IMR-90 (cell line): ENCODE data around the gene KYAT1. TPM values are rescaled to one million over a fixed set of nuclear protein-coding genes. Genes with fewer than 3 reads are reported as not detected.

Experiments used
- ATAC-seq: fragments of 200-7000 bp; cut with Tn5 transposase; 2 replicates; pipeline ENCODE4 v1.9.1; 2020; ENCODE audit warnings: low read depth, mild to moderate bottlenecking, moderate library complexity
- BruUV-seq: library from RNA; stranded (reverse); fragments of 400-500 nt; replicated peaks from 2 replicates; lab custom pipeline; 2021; lab: Mats Ljungman, UMichigan
- CTCF ChIA-PET: fragments of 300-600 bp; formaldehyde crosslinking; extraction: SDS; loops from one replicate; lab custom pipeline; 2021; ENCODE audit warnings: antibody characterized with exemption; lab: Yijun Ruan, JAX
- POLR2A ChIA-PET: fragments of 300-600 bp; sonication (Branson Sonifier 250); formaldehyde crosslinking; loops from one replicate; lab custom pipeline; 2022; ENCODE audit warnings: antibody characterized with exemption; ENCODE audit not compliant: unreplicated experiment; lab: Charles Lee
- DNase-seq: peaks from one replicate; pipeline ENCODE4 v3.0.0; 2013
- H2AFZ ChIP-seq: replicated peaks from 2 replicates; pipeline ENCODE3; 2013; ENCODE audit warnings: low read length, mild to moderate bottlenecking; ENCODE audit not compliant: poor library complexity
- H2AK5ac ChIP-seq: 2 replicates; pipeline ENCODE4 v1.6.1; 2013; ENCODE audit warnings: low read depth, low read length, inconsistent platforms
- H2AK9ac ChIP-seq: replicated peaks from 2 replicates; pipeline ENCODE3; 2013; ENCODE audit warnings: mild to moderate bottlenecking, low read depth, low read length, moderate library complexity; ENCODE audit not compliant: poor library complexity
- H2BK120ac ChIP-seq: 2 replicates; pipeline ENCODE4 v1.6.1; 2013; ENCODE audit warnings: low read depth, low read length, inconsistent platforms
- H2BK15ac ChIP-seq: 3 replicates; pipeline ENCODE4 v1.6.1; 2013; ENCODE audit warnings: low read depth, low read length, inconsistent platforms
- H2BK20ac ChIP-seq: 2 replicates; pipeline ENCODE4 v1.6.1; 2013; ENCODE audit warnings: low read depth, mild to moderate bottlenecking, inconsistent platforms, low read length, moderate library complexity
- H2BK5ac ChIP-seq: 2 replicates; pipeline ENCODE4 v1.6.1; 2013; ENCODE audit warnings: mild to moderate bottlenecking, low read depth, low read length, inconsistent platforms; ENCODE audit not compliant: poor library complexity, severe bottlenecking
- H3K14ac ChIP-seq: replicated peaks from 2 replicates; pipeline ENCODE4 v1.6.1; 2013; ENCODE audit warnings: low read depth, low read length, inconsistent platforms
- H3K18ac ChIP-seq: 2 replicates; pipeline ENCODE4 v1.6.1; 2013; ENCODE audit warnings: low read depth, low read length, control low read depth
- H3K23ac ChIP-seq: 2 replicates; pipeline ENCODE4 v1.6.1; 2013; ENCODE audit warnings: low read depth, low read length, inconsistent platforms
- H3K27ac ChIP-seq: 2 replicates; pipeline ENCODE4 v1.5.1; 2013; ENCODE audit warnings: mild to moderate bottlenecking, control low read depth, low read length; ENCODE audit not compliant: insufficient read depth
- H3K27me3 ChIP-seq: 2 replicates; pipeline ENCODE4 v1.6.1; 2013; ENCODE audit warnings: low read length; ENCODE audit not compliant: control insufficient read depth, insufficient read depth
- H3K36me3 ChIP-seq: 2 replicates; pipeline ENCODE4 v1.6.1; 2013; ENCODE audit warnings: low read length, mixed read lengths; ENCODE audit not compliant: control insufficient read depth, insufficient read depth
- H3K4ac ChIP-seq: 2 replicates; pipeline ENCODE4 v1.6.1; 2013; ENCODE audit warnings: low read depth, low read length, inconsistent platforms
- H3K4me1 ChIP-seq: 2 replicates; pipeline ENCODE4 v1.6.1; 2013; ENCODE audit warnings: low read length, mixed read lengths; ENCODE audit not compliant: control insufficient read depth, insufficient read depth
- H3K4me2 ChIP-seq: 2 replicates; pipeline ENCODE4 v1.6.1; 2013; ENCODE audit warnings: low read depth, mild to moderate bottlenecking, control low read depth, low read length, moderate library complexity
- H3K4me3 ChIP-seq: 2 replicates; pipeline ENCODE4 v1.5.1; 2013; ENCODE audit warnings: low read depth, mild to moderate bottlenecking, control low read depth, low read length, moderate library complexity; ENCODE audit not compliant: insufficient read depth
- H3K56ac ChIP-seq: 2 replicates; pipeline ENCODE4 v1.6.1; 2013; ENCODE audit warnings: low read length, inconsistent platforms; ENCODE audit not compliant: insufficient read depth; ENCODE audit errors: extremely low read depth
- H3K79me1 ChIP-seq, 2 experiments: 2 replicates each; pipeline ENCODE4 v1.6.1; 2013; ENCODE audit warnings: low read length in 2 of 2, inconsistent platforms in 1 of 2, low read depth in 1 of 2
- H3K9ac ChIP-seq: 2 replicates; pipeline ENCODE4 v1.6.1; 2013; ENCODE audit warnings: low read depth, low read length, control low read depth
- H3K9me1 ChIP-seq: 2 replicates; pipeline ENCODE4 v1.6.1; 2013; ENCODE audit warnings: low read length, inconsistent platforms; ENCODE audit not compliant: insufficient read depth
- H3K9me3 ChIP-seq: 2 replicates; pipeline ENCODE4 v1.6.1; 2013; ENCODE audit warnings: low read length; ENCODE audit not compliant: control insufficient read depth, insufficient read depth
- H4K20me1 ChIP-seq: 2 replicates; pipeline ENCODE4 v1.6.1; 2013; ENCODE audit warnings: low read length, inconsistent platforms; ENCODE audit not compliant: insufficient read depth
- H4K5ac ChIP-seq: 2 replicates; pipeline ENCODE4 v1.6.1; 2013; ENCODE audit warnings: mild to moderate bottlenecking, low read depth, low read length, control low read depth
- H4K8ac ChIP-seq, 2 experiments: 2 replicates each; pipeline ENCODE4 v1.6.1; 2013; ENCODE audit warnings: low read depth in 2 of 2, low read length in 2 of 2, control low read depth in 1 of 2, inconsistent platforms in 1 of 2
- H4K91ac ChIP-seq: 2 replicates; pipeline ENCODE4 v1.6.1; 2013; ENCODE audit warnings: low read depth, low read length, inconsistent platforms; ENCODE audit not compliant: insufficient read depth
- MAZ ChIP-seq: IDR thresholded peaks from 2 replicates; pipeline ENCODE4 v1.6.1; 2012; ENCODE audit warnings: low read depth, mild to moderate bottlenecking, low read length, improper control_type of control experiment, moderate library complexity, borderline replicate concordance
- MXI1 ChIP-seq: IDR thresholded peaks from 2 replicates; pipeline ENCODE4 v1.6.1; 2012; ENCODE audit warnings: low read depth, mild to moderate bottlenecking, low read length, moderate library complexity, borderline replicate concordance
- NFE2L2 ChIP-seq: fragments of 150-350 bp; IDR thresholded peaks from 2 replicates; pipeline ENCODE4 v1.6.1; 2016; ENCODE audit warnings: low read depth, mild to moderate bottlenecking, low read length
- WGBS, 2 experiments: methylation state at CpG; one replicate each; pipeline versions ENCODE4 v1.1.5 to v1.1.7; 2013; ENCODE audit warnings: missing lambda C conversion rate in 2 of 2; ENCODE audit not compliant: insufficient read length in 1 of 2; ENCODE audit errors: extremely low coverage in 2 of 2; 5-methylcytosine and 5-hydroxymethylcytosine counted together
- dilution Hi-C: fragments of 300-500 bp; cut with HindIII; formaldehyde crosslinking; loops from one replicate; pipeline ENCODE4 v1.14.3; 2018; ENCODE audit warnings: low sequenced_read_pairs; ENCODE audit not compliant: unreplicated experiment
- in situ Hi-C: fragments of 300-500 bp; cut with MboI; formaldehyde crosslinking; loops from 3 replicates; pipeline ENCODE4 v1.14.3; 2019; ENCODE audit warnings: low sequenced_read_pairs, inconsistent platforms, mixed read lengths
- intact Hi-C: fragments of 100-400 bp; cut with micrococcal nuclease; formaldehyde crosslinking; loops from 2 replicates; pipeline ENCODE4 v1.10.0; 2022
- polyA plus RNA-seq, 3 experiments: library from polyadenylated mRNA; depleted of rRNA; stranded (reverse); fragments of >200 nt; gene quantifications; 2 replicates each; pipeline ENCODE4 v1.2.3, GENCODE V29; 2012; ENCODE audit warnings: low replicate concordance in 1 of 3
- total RNA-seq: library from RNA; depleted of rRNA; stranded (reverse); fragments of >200 nt; gene quantifications from 2 replicates; pipeline ENCODE4 v1.2.3, GENCODE V29; 2012

KYAT1 gene
- total and polyA plus RNA-seq, 2 of the 4 experiments (the other 2 are of a cell fraction): 6.8 to 9.5 TPM

DNA sequence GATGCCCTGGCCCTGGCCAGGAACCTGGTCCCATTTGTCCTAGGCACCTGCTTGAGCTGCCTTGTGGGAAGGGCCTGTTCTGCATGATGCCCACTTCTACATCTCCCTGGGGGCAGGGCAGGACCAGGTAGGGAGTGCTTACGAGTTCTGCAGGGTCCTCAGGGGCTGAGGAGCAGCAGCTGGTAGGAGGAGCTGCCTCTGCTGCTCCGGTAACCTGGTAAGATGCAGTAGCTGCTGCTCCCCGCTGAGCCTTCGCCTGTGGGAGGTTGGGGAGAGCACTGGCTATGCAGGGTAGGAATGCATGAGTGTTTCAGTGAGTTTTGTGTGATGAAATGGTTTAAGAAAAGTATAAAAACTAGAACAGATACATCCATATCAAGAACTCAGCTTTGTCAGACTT, 13.8 kb upstream of the KYAT1 start:
- TF ChIP-seq MAZ (no peak), MXI1 (no peak), NFE2L2 (no peak)
- H2BK120ac ChIP-seq: no peak overlapping the region
- peaks cover 34% of the 10 kb centered on the region for H3K9me1 ChIP-seq
- H3K14ac ChIP-seq: no peak overlapping the region
- no peak overlapping the region for H2AK5ac ChIP-seq
- H2BK5ac ChIP-seq: no peak overlapping the region
- H3K4ac ChIP-seq: no peak overlapping the region
- H3K18ac ChIP-seq: no peak overlapping the region
- no peak overlapping the region for H4K91ac ChIP-seq
- ChIA-PET CTCF (no interaction called here), POLR2A (no interaction called here)
- no peak overlapping the region for H3K4me2 ChIP-seq
- H3K4me1 ChIP-seq: peaks cover 21% of the 10 kb centered on the region
- no peaks in the 10 kb centered on the region for H3K27me3 ChIP-seq
- H4K8ac ChIP-seq: no peak overlapping the region
- intact Hi-C loops: no loop called here
- H2AK9ac ChIP-seq: no peak overlapping the region
- H4K20me1 ChIP-seq: peaks cover 9% of the 10 kb centered on the region
- no CpG with 5 or more reads among the region's 4 CpGs for whole genome bisulfite sequencing, 2 experiments
- BruUV-seq: no TSS peak
- DNase-seq (no peak), ATAC-seq (no peak)
- no peak overlapping the region for H3K23ac ChIP-seq
- no peak overlapping the region for H3K9ac ChIP-seq
- in situ Hi-C loops: no loop called here
- H3K9me3 ChIP-seq: no peaks in the 10 kb centered on the region
- no peak overlapping the region for H2AFZ ChIP-seq
- no peak overlapping the region for H3K27ac ChIP-seq
- H2BK20ac ChIP-seq: no peak overlapping the region
- no peak overlapping the region for H3K4me3 ChIP-seq
- H2BK15ac ChIP-seq: no peak overlapping the region
- H4K5ac ChIP-seq: no peak overlapping the region
- no peak overlapping the region for H3K56ac ChIP-seq
- dilution Hi-C loops: no loop called here
- H3K79me1 ChIP-seq: peaks cover 34 to 79% of the 10 kb centered on the region in 2 experiments
- peaks cover 35% of the 10 kb centered on the region for H3K36me3 ChIP-seq
